Progenitor cell of endocrine pancreas (in vitro differentiated cells): ENCODE data around the gene ILDR1. TPM values are rescaled to one million over a fixed set of nuclear protein-coding genes. Genes with fewer than 3 reads are reported as not detected.

ENCODE experiments used
- DNase-seq: peaks from one replicate; pipeline ENCODE4 v3.0.0; 2021; ENCODE audit warnings: low spot score; ENCODE audit not compliant: unreplicated experiment
- H3K27ac Mint-ChIP-seq: 2 replicates; pipeline ENCODE4 v1.8.0; 2021; ENCODE audit warnings: mild to moderate bottlenecking, moderate library complexity, mixed read lengths
- H3K27me3 Mint-ChIP-seq: 2 replicates; pipeline ENCODE4 v1.8.0; 2021; ENCODE audit warnings: mixed read lengths
- H3K36me3 Mint-ChIP-seq: 2 replicates; pipeline ENCODE4 v1.8.0; 2022; ENCODE audit warnings: mixed read lengths; ENCODE audit not compliant: insufficient read depth
- H3K4me1 Mint-ChIP-seq: 2 replicates; pipeline ENCODE4 v1.8.0; 2021; ENCODE audit warnings: low read depth, mixed read lengths
- H3K4me3 Mint-ChIP-seq: 2 replicates; pipeline ENCODE4 v1.8.0; 2021; ENCODE audit warnings: low read depth, mild to moderate bottlenecking, moderate library complexity, mixed read lengths
- H3K9me3 Mint-ChIP-seq: 2 replicates; pipeline ENCODE4 v1.8.0; 2021; ENCODE audit warnings: low read depth, mixed read lengths
- CTCF ChIP-seq: fragments of 200-600 bp; sonication (generic); IDR thresholded peaks from one replicate; pipeline ENCODE4 v1.5.0; 2021; ENCODE audit warnings: antibody characterized with exemption, mild to moderate bottlenecking; ENCODE audit not compliant: unreplicated experiment
- total RNA-seq: library from RNA; stranded (reverse); gene quantifications from 2 replicates; pipeline ENCODE4 v1.2.1, GENCODE V29; 2021

Gene ILDR1
- total RNA-seq, 1 donor from 2014 or later: 5.0 TPM

- no peak for TF ChIP-seq CTCF
- Mint-ChIP-seq H3K36me3 (no peaks in the 10 kb centered on the region), H3K27ac (no peak overlapping the region), H3K27me3 (peaks cover 7% of the 10 kb centered on the region), H3K4me3 (no peak overlapping the region), H3K4me1 (no peaks in the 10 kb centered on the region), H3K9me3 (no peaks in the 10 kb centered on the region)
- DNase-seq: no peak
Measured at GRCh38 chr3:122063908-122064307, 41.9 kb upstream of the ILDR1 start.

- peaks cover 3% of the 10 kb centered on the region for H3K9me3 Mint-ChIP-seq
- H3K4me3 Mint-ChIP-seq: no peak overlapping the region
- no peaks in the 10 kb centered on the region for H3K4me1 Mint-ChIP-seq
- TF ChIP-seq CTCF: no peak
- no peak for DNase-seq
- no peak overlapping the region for H3K27ac Mint-ChIP-seq
- peaks cover 9% of the 10 kb centered on the region for H3K27me3 Mint-ChIP-seq
- no peaks in the 10 kb centered on the region for H3K36me3 Mint-ChIP-seq
Measured at GRCh38 chr3:122060040-122060698, 38.1 kb upstream of the ILDR1 start.

GRCh38 chr3:122058294-122058693 lies 36.2 kb upstream of the ILDR1 start:
- H3K4me3 Mint-ChIP-seq: no peak overlapping the region
- H3K4me1 Mint-ChIP-seq: no peaks in the 10 kb centered on the region
- no peak overlapping the region for H3K27ac Mint-ChIP-seq
- peaks cover 3% of the 10 kb centered on the region for H3K9me3 Mint-ChIP-seq
- TF ChIP-seq CTCF: no peak
- no peak for DNase-seq
- no peaks in the 10 kb centered on the region for H3K36me3 Mint-ChIP-seq
- peaks cover 9% of the 10 kb centered on the region for H3K27me3 Mint-ChIP-seq

GRCh38 chr3:122057671-122058070 lies 35.6 kb upstream of the ILDR1 start:
- no peaks in the 10 kb centered on the region for H3K36me3 Mint-ChIP-seq
- no peak overlapping the region for H3K27ac Mint-ChIP-seq
- no peak overlapping the region for H3K4me3 Mint-ChIP-seq
- DNase-seq: no peak
- peaks cover 3% of the 10 kb centered on the region for H3K9me3 Mint-ChIP-seq
- no peak for TF ChIP-seq CTCF
- H3K27me3 Mint-ChIP-seq: peaks cover 9% of the 10 kb centered on the region
- H3K4me1 Mint-ChIP-seq: no peaks in the 10 kb centered on the region

GRCh38 chr3:122055215-122055614 lies 33.2 kb upstream of the ILDR1 start, which contains the start of gene CD86:
TSS of gene CD86 (plus strand) at chr3:122055362. CDS start at chr3:122055490, 128 bp downstream.
- Mint-ChIP-seq H3K27ac (no peak within 1 kb of the TSS), H3K9me3 (peaks cover 3% of the 10 kb centered on the region), H3K36me3 (no peaks in the 10 kb centered on the region), H3K4me3 (no peak within 1 kb of the TSS), H3K4me1 (peaks cover under 1% of the 10 kb centered on the region), H3K27me3 (peaks cover 9% of the 10 kb centered on the region)
- no peak for TF ChIP-seq CTCF
- no peak for DNase-seq
